ENCODE measurements around the gene PCSK6.

PCSK6 gene

GRCh38 chr15:101490922-101491733 is 1.6 kb upstream of the PCSK6 start:
- TF ChIP-seq CTCF (IDR thresholded peaks at IDR 0.05) = no peak

- TF ChIP-seq CTCF (IDR thresholded peaks at IDR 0.05) = no peak
Measured at GRCh38 chr15:101490408-101490891, 943 bp upstream of the PCSK6 start.

GRCh38 chr15:101489237-101489598 is 289 bp downstream of the PCSK6 start:
- TF ChIP-seq CTCF (IDR thresholded peaks at IDR 0.05) = no peak

GRCh38 chr15:101488300-101489164 is 975 bp downstream of the PCSK6 start:
- no peak for TF ChIP-seq CTCF (IDR thresholded peaks at IDR 0.05)

GRCh38 chr15:101486696-101487459 is 2.6 kb downstream of the PCSK6 start:
- no peak for TF ChIP-seq CTCF (IDR thresholded peaks at IDR 0.05)

- TF ChIP-seq CTCF (IDR thresholded peaks at IDR 0.05) = no peak
Measured at GRCh38 chr15:101483462-101483861, 6.0 kb downstream of the PCSK6 start.

Data from LNCAP (cell line).